ENCODE measurements around the gene DSTYK. TPM values are rescaled to one million over a fixed set of nuclear protein-coding genes. Genes with fewer than 3 reads are reported as not detected.

Gene DSTYK
- total and polyA plus RNA-seq, 11 donors: 3.2 to 10.1 (median 6.3) TPM

DNA sequence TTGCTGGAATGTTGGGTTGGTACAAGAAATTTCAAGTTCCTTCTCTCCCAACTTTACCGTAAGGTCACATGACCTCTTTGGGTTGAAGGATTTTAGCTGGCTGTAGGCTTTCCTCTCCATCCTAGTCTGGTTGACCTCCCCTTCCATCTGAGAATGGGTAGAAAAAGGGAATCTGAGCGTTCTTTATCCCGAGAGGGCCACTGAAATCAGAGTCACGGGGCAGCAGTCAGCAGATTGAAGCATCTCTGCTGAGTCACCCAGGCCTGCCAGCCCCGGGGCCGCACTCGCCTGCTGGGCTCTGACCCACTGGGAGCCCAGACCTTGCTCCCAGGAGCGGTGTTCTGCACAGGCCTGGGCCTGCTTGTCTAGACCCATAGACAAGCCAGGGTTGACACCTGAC is 47.2 kb upstream of the DSTYK start:
- H3K4me1 ChIP-seq: peaks cover 2 to 64% (median 48%) of the 10 kb centered on the region in 12 donors
- WGBS, 4 donors: 88 to 95% (median 91%) methylated on average over 8 of the region's 8 CpGs
- H3K4me3 ChIP-seq: no peak overlapping the region
- DNase-seq (no peak), ATAC-seq (no peak)
- H3K36me3 ChIP-seq: no peaks in the 10 kb centered on the region
- TF ChIP-seq, protein P1, sequence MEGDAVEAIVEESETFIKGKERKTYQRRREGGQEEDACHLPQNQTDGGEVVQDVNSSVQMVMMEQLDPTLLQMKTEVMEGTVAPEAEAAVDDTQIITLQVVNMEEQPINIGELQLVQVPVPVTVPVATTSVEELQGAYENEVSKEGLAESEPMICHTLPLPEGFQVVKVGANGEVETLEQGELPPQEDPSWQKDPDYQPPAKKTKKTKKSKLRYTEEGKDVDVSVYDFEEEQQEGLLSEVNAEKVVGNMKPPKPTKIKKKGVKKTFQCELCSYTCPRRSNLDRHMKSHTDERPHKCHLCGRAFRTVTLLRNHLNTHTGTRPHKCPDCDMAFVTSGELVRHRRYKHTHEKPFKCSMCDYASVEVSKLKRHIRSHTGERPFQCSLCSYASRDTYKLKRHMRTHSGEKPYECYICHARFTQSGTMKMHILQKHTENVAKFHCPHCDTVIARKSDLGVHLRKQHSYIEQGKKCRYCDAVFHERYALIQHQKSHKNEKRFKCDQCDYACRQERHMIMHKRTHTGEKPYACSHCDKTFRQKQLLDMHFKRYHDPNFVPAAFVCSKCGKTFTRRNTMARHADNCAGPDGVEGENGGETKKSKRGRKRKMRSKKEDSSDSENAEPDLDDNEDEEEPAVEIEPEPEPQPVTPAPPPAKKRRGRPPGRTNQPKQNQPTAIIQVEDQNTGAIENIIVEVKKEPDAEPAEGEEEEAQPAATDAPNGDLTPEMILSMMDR (IDR thresholded peaks at IDR 0.05): no peak
- no peak for TF ChIP-seq POLR2A (IDR thresholded peaks at IDR 0.05)
- intact Hi-C loops (cut with DNase I): loop anchor here (5.0 to 10.0 kb wide), 9 partner anchors 114 to 451 kb away; partner anchors contain the start of gene RBBP5 (in 4 of the 10)
- no peak overlapping the region for H3K27ac ChIP-seq
- no peaks in the 10 kb centered on the region for H3K27me3 ChIP-seq
- no peaks in the 10 kb centered on the region for H3K9me3 ChIP-seq

DNA sequence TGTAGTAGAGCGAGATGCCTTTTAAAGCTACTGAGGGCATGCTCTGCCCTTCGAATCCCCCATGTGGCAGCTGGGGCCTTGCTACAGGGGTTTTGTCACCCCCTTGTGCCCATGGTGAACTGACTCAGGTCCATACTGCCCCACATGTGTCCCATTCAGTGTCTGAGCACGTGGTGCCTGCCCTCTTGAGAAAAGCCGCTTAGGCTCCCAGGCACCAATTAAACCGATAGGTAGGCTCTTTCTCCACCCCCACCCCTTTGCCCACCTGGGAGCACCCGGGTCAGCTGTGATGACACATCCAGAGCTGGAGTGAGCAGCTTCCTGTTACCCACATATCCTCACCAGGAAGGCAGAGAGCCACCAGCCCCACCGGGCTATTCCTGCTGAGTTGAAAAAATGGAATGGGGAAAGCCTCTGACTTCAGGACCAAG is 46.8 kb upstream of the DSTYK start:
- H3K36me3 ChIP-seq: no peaks in the 10 kb centered on the region
- TF ChIP-seq, protein P1 (IDR thresholded peaks at IDR 0.05): no peak
- no peak for TF ChIP-seq POLR2A (IDR thresholded peaks at IDR 0.05)
- no peak overlapping the region for H3K4me3 ChIP-seq
- ATAC-seq (no peak), DNase-seq (peak in 1 of 5 donors; percentile 4)
- peaks cover 2 to 64% (median 48%) of the 10 kb centered on the region in 12 donors for H3K4me1 ChIP-seq
- no peak overlapping the region for H3K27ac ChIP-seq
- intact Hi-C loops (cut with DNase I): loop anchor here (5.0 to 10.0 kb wide), 9 partner anchors 113 to 451 kb away; partner anchors contain the start of gene RBBP5 (in 4 of the 10)
- no peaks in the 10 kb centered on the region for H3K27me3 ChIP-seq
- 71 to 84% (median 79%) methylated on average over 7 of the region's 7 CpGs for WGBS, 4 donors
- H3K9me3 ChIP-seq: no peaks in the 10 kb centered on the region

DNA sequence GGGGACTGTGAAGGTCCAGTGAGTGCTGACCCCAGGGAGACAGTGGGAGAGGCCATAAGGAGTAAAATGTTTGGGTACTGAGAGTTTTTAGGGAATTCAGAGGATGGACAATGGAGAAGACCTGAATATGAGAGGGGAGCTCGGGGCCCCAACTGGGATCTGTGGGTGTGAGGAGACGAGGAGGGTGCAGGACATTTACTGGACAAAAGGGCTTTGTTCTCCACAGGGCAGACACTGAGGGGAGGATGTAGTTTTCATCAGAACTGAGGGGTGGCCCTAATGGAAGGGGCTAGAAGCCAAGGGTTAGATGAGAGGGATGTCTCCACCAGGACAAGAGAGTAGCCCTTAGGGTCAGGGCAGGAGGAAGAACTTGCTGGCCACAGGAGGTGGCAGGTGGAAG is 46.2 kb upstream of the DSTYK start:
- H3K9me3 ChIP-seq: no peaks in the 10 kb centered on the region
- no peaks in the 10 kb centered on the region for H3K27me3 ChIP-seq
- intact Hi-C loops (cut with DNase I): loop anchor here (2.0 to 10.0 kb wide), 10 partner anchors 29 to 450 kb away; partner anchors contain the start of gene RBBP5 (in 4 of the 10)
- ATAC-seq (no peak), DNase-seq (peak in 1 of 5 donors; percentile 4)
- peaks cover 2 to 64% (median 46%) of the 10 kb centered on the region in 12 donors for H3K4me1 ChIP-seq
- H3K36me3 ChIP-seq: no peaks in the 10 kb centered on the region
- 75 to 85% (median 83%) methylated on average over 2 of the region's 2 CpGs for WGBS, 4 donors
- no peak overlapping the region for H3K4me3 ChIP-seq
- H3K27ac ChIP-seq: no peak overlapping the region
- TF ChIP-seq, protein P1 (IDR thresholded peaks at IDR 0.05): no peak
- TF ChIP-seq POLR2A (IDR thresholded peaks at IDR 0.05): no peak

DNA sequence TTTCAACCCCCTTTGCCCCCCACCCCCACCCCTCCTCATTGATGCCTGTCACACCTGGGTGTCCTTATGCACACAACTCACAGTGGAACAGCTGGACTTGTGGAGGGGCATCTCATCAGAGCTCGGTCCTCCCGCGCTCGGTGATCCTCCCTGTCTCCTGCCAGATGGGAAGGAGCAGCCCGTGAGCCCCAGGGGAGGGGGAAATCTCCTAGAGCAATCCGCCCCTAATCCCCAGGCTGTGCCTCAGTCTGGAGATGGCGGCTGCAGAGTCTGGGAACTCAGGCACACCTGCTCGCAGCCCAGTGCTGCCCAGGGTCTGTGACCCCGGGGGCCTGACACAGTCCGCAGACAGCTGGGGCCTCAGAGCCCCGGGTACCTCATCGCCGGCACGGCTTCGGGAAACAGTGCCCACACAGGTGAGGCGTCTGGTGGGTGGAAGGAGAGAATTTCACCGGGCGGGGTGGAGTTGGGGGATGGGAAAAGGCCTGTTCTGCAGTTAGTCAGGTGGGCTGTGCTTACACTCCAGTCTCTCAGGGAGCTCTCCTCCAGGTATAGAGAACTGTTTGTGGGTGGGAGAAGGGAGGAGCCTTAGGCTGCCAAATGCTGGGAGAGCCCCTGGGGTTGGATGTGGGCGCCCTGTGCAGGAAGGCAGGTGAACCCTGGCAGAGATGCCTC is 45.6 kb upstream of the DSTYK start:
- DNase-seq (no peak), ATAC-seq (no peak)
- Histone ChIP-seq H3K36me3 (no peaks in the 10 kb centered on the region), H3K27ac (no peak overlapping the region), H3K27me3 (no peaks in the 10 kb centered on the region), H3K4me1 (peaks cover 2 to 62% (median 40%) of the 10 kb centered on the region in 12 donors), H3K9me3 (no peaks in the 10 kb centered on the region), H3K4me3 (no peak overlapping the region)
- intact Hi-C loops (cut with DNase I): loop anchor here (1.0 to 10.0 kb wide), 13 partner anchors 28 to 450 kb away; partner anchors contain the start of gene RBBP5 (in 4 of the 10)
- TF ChIP-seq, protein P1 (IDR thresholded peaks at IDR 0.05): no peak
- no peak for TF ChIP-seq POLR2A (IDR thresholded peaks at IDR 0.05)
- WGBS, 4 donors: 90 to 96% (median 93%) methylated on average over 16 to 19 of the region's 19 CpGs

Measured in heart left ventricle (tissue), 16 donors.